ENCODE measurements around the gene SEMA4F. TPM values are rescaled to one million over a fixed set of nuclear protein-coding genes. Genes with fewer than 3 reads are reported as not detected.

Gene SEMA4F
- total RNA-seq, 1 experiment from 2014 or later = 6.6 TPM

DNA sequence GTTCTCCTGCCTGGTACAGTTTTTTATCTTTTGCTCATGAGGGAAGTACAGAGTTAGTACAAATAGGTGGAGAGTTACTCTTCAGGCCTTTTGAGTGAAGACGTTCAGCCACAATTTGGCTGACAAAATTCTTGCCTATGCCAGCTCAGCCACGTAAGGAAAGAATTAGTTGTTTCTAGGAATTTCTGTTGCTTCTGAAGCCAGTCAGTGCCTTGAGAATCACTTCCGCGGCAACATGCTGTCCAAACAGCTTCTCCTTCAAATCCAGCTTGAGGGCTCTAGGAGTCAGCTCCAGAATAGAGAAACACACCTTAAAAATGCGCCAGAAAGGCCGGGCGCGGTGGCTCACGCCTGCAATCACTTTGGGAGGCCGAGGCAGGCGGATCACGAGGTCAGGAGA is 33.4 kb upstream of the SEMA4F start:
- Histone ChIP-seq H4K8ac (replicated peaks; ENCODE audit: insufficient read length, low read depth, low read length) (no peak overlapping the region), H3K79me2 (ENCODE audit: insufficient read depth, low read length) (no peaks in the 10 kb centered on the region), H4K91ac (ENCODE audit: insufficient read length, low read depth, low read length) (no peak overlapping the region), H3K9me3 (ENCODE audit: control insufficient read depth, low read depth, low read length) (no peaks in the 10 kb centered on the region), H2BK12ac (ENCODE audit: insufficient read length, low read depth, low read length) (no peak overlapping the region), H3K9ac (ENCODE audit: extremely low read depth, insufficient read length, low read length) (no peak overlapping the region), H3K56ac (ENCODE audit: insufficient read length, low read depth, low read length) (no peak overlapping the region), H3K4ac (ENCODE audit: low read depth, low read length) (no peak overlapping the region), H3K4me1 (ENCODE audit: insufficient read depth, low read length) (no peaks in the 10 kb centered on the region), H2BK5ac (ENCODE audit: insufficient read length, low read length) (no peak overlapping the region), H4K5ac (ENCODE audit: insufficient read length, low read depth, low read length) (no peak overlapping the region), H3K79me1 (ENCODE audit: insufficient read depth, low read depth, low read length, poor library complexity, severe bottlenecking) (no peaks in the 10 kb centered on the region), H3K23ac (ENCODE audit: insufficient read length, low read depth, low read length) (no peak overlapping the region), H3K4me2 (ENCODE audit: insufficient read depth, insufficient read length, low read length) (no peak overlapping the region), H2BK15ac (ENCODE audit: low read depth, low read length) (no peak overlapping the region), H3T11ph (ENCODE audit: low read length) (no peak overlapping the region), H3K14ac (ENCODE audit: insufficient read depth, low read length) (no peak overlapping the region), H3K27ac (ENCODE audit: insufficient read length, low read depth, low read length) (no peak overlapping the region), H3K27me3 (ENCODE audit: insufficient read depth, low read length) (no peaks in the 10 kb centered on the region), H2AFZ (ENCODE audit: low read length) (no peak overlapping the region), H2BK20ac (ENCODE audit: low read depth, low read length, poor library complexity, severe bottlenecking) (no peak overlapping the region), H2BK120ac (ENCODE audit: low read depth, low read length, poor library complexity, severe bottlenecking) (no peak overlapping the region), H4K20me1 (ENCODE audit: control insufficient read depth, insufficient read depth, insufficient read length) (no peaks in the 10 kb centered on the region), H3K23me2 (ENCODE audit: insufficient read length, low read depth, low read length, poor library complexity, severe bottlenecking) (no peaks in the 10 kb centered on the region), H3K18ac (ENCODE audit: insufficient read length, low read depth, low read length) (no peak overlapping the region), H2AK5ac (ENCODE audit: insufficient read length, low read length) (no peak overlapping the region)
- Mint-ChIP-seq H3K27me3 (ENCODE audit: low read depth) (peaks cover 5% of the 10 kb centered on the region; the same call in 1 of the 2 replicates), H3K27ac (no peak overlapping the region), H3K9me3 (no peaks in the 10 kb centered on the region), H3K36me3 (ENCODE audit: insufficient read depth in 1 of 3, low read depth in 3 of 3) (no peaks in the 10 kb centered on the region), H3K4me1 (peaks cover 6% of the 10 kb centered on the region in 2 experiments), H3K4me3 (no peak overlapping the region)
- TF ChIP-seq, protein P1, sequence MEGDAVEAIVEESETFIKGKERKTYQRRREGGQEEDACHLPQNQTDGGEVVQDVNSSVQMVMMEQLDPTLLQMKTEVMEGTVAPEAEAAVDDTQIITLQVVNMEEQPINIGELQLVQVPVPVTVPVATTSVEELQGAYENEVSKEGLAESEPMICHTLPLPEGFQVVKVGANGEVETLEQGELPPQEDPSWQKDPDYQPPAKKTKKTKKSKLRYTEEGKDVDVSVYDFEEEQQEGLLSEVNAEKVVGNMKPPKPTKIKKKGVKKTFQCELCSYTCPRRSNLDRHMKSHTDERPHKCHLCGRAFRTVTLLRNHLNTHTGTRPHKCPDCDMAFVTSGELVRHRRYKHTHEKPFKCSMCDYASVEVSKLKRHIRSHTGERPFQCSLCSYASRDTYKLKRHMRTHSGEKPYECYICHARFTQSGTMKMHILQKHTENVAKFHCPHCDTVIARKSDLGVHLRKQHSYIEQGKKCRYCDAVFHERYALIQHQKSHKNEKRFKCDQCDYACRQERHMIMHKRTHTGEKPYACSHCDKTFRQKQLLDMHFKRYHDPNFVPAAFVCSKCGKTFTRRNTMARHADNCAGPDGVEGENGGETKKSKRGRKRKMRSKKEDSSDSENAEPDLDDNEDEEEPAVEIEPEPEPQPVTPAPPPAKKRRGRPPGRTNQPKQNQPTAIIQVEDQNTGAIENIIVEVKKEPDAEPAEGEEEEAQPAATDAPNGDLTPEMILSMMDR (conservative IDR thresholded peaks at IDR 0.05) = no peak
- no CpG with 5 or more reads among the region's 12 CpGs for WGBS (ENCODE audit: extremely low coverage, insufficient read length, low lambda C conversion rate)
- no peak for DNase-seq

Measured in H9 (cell line).